ENCODE data around the gene MRPS34. TPM values are rescaled to one million over a fixed set of nuclear protein-coding genes. Genes with fewer than 3 reads are reported as not detected.
A peak's percentile ranks its signal among the peaks of the same experiment; 100 is the strongest.

The MRPS34 gene
- total and polyA plus RNA-seq, 8 donors = 21.1 to 204 (median 103) TPM

DNA sequence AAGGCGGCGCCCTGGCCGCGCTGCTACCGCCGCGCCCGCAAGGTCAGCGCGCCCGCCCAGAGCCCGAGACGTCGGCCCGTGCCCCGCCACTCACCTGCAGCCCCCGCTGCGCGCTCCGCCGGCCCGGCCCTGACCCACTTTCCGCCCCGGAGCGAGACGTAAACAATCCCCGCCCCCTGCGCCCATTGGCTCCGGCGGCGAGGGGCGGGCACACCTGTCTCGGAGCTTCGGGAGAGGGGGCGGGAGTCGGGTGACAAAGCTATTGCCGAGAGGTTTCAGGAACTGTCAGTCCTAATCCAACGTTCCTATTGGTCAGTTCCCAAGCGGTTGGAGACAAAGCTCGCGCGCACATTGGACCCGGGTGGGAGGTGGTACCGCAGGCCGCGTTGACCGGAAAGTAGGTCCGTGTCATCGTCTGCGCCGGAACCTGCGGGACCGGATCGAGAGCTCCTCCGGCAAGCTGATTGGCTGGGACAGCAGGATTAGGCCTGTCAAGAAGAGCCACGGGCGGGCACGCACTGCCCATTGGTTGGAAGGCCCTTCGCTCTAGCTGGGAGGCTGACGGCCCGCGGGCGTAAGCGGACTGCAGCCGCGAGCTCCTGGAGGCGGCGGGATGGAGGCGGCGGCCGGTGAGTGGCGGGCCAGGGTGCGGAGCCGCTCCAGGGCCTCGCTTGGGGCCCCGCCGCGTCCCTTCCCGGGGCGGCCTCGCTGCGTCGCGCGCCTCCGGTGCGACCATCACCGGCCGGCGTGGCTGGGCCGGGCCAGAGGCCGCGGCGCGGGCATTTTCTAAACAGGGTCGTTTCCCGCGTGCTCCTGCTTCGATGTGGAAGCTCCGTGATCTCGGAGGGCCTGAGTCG, 9.7 kb upstream of the MRPS34 start, which contains the start of the genes NUBP2 and SPSB3:
NUBP2 (plus strand) TSS at position 553 of the 857 bp plus-strand sequence; CDS start at position 614, 61 bp downstream.
SPSB3 (minus strand) TSS at position 164 of the 857 bp plus-strand sequence. CDS start 1,088 bp downstream, outside the sequence.
- Histone ChIP-seq H3K4me1 (peaks cover 40 to 76% (median 67%) of the 10 kb centered on the region in 4 donors), H3K36me3 (peaks cover 18 to 62% (median 61%) of the 10 kb centered on the region in 4 donors), H3K9me3 (no peaks in the 10 kb centered on the region), H3K27ac (peak within 1 kb of the TSS; percentile 81 to 92 (median 86)), H3K27me3 (no peaks in the 10 kb centered on the region), H3K4me3 (peak within 1 kb of the TSS; percentile 90 to 98 (median 94))
- 0% methylated on average over 19 to 102 of the region's 102 CpGs for WGBS, 5 donors
- intact Hi-C loops (cut with DNase I; ENCODE audit: low total_unique reads) = no loop called here
- TF ChIP-seq POLR2AphosphoS5 (IDR thresholded peaks at IDR 0.05) (peak; percentile 70 to 87 (median 83)), POLR2A (IDR thresholded peaks at IDR 0.05) (no peak), EP300 (IDR thresholded peaks at IDR 0.05) (no peak)
- TF ChIP-seq, protein P1, sequence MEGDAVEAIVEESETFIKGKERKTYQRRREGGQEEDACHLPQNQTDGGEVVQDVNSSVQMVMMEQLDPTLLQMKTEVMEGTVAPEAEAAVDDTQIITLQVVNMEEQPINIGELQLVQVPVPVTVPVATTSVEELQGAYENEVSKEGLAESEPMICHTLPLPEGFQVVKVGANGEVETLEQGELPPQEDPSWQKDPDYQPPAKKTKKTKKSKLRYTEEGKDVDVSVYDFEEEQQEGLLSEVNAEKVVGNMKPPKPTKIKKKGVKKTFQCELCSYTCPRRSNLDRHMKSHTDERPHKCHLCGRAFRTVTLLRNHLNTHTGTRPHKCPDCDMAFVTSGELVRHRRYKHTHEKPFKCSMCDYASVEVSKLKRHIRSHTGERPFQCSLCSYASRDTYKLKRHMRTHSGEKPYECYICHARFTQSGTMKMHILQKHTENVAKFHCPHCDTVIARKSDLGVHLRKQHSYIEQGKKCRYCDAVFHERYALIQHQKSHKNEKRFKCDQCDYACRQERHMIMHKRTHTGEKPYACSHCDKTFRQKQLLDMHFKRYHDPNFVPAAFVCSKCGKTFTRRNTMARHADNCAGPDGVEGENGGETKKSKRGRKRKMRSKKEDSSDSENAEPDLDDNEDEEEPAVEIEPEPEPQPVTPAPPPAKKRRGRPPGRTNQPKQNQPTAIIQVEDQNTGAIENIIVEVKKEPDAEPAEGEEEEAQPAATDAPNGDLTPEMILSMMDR (IDR thresholded peaks at IDR 0.05) = no peak
- DNase-seq = peak; percentile 100

DNA sequence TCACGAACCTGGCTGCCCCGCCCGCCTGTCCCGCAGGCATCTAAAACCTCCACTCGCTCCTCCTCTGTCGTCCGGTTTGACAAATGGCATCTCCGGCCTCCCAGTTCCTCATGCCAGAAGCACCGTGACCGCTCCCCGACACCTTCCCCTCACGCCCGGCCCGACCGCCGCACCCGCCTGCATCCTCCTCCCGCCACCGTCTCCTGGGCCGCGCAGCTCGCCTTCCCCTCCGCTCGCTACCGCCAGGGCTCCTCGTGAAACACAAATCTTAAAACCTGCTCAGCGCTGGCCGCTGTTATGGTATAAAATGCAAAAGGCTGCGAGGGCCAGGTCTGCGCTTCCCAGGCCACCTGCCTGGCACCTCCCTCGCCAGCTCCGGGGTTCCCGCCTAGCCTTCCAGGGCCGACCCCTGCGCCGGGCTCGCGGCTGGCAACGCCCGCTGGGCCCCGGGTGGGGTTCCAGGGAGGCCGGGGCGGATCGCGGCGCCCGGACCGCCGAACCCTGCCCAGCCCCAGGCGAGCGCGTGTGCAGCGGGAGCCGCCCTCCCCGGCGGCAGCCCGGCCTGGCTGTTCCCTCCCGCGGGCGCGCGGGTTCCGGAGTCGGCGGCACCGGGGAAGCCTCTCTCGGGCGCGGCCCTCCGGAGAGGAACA, 8.9 kb upstream of the MRPS34 start:
- H3K4me3 ChIP-seq = peak overlapping the region; percentile 90 to 98 (median 94)
- peaks cover 24 to 62% (median 61%) of the 10 kb centered on the region in 4 donors for H3K36me3 ChIP-seq
- peak overlapping the region; percentile 81 to 92 (median 86) for H3K27ac ChIP-seq
- 1% methylated on average over 33 to 70 of the region's 70 CpGs for WGBS, 5 donors
- H3K4me1 ChIP-seq = peaks cover 40 to 77% (median 67%) of the 10 kb centered on the region in 4 donors
- intact Hi-C loops (cut with DNase I; ENCODE audit: low total_unique reads) = no loop called here
- TF ChIP-seq, protein P1 (IDR thresholded peaks at IDR 0.05) = peak in 1 of 7 experiments; percentile 6
- TF ChIP-seq EP300 (IDR thresholded peaks at IDR 0.05) = no peak
- peak in 1 of 2 donors; percentile 63 for DNase-seq
- H3K27me3 ChIP-seq = no peaks in the 10 kb centered on the region
- no peaks in the 10 kb centered on the region for H3K9me3 ChIP-seq

DNA sequence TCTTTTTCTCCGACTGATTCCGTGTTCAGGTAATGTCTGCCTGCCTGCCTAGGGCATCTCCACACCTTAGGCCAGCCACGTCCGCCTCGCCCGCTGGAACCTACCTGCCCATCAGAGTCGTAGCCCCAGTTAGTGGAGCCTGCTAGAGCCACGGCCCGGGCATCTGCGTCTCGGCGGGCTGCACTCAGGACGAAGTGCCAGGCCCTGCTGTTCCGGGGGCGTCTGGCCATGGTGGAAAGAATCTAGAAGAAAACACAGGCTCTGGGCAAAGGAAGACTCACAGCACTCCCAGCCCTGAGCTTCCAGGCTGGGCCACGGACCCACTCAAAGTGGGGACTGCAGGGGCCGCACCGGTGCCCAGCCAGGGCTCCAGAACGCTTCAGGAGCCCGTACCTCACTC, 8.3 kb upstream of the MRPS34 start:
- intact Hi-C loops (cut with DNase I; ENCODE audit: low total_unique reads) = no loop called here
- Histone ChIP-seq H3K4me3 (peak overlapping the region; percentile 90 to 98 (median 94)), H3K4me1 (peaks cover 40 to 71% (median 62%) of the 10 kb centered on the region in 4 donors), H3K27ac (peak overlapping the region in 4 of 5 donors; percentile 81 to 92 (median 88)), H3K9me3 (no peaks in the 10 kb centered on the region), H3K27me3 (no peaks in the 10 kb centered on the region), H3K36me3 (peaks cover 28 to 62% (median 61%) of the 10 kb centered on the region in 4 donors)
- 41 to 68% (median 58%) methylated on average over 10 to 20 of the region's 20 CpGs for WGBS, 5 donors
- TF ChIP-seq, protein P1 (IDR thresholded peaks at IDR 0.05) = no peak
- no peak for TF ChIP-seq POLR2A (IDR thresholded peaks at IDR 0.05)
- TF ChIP-seq EP300 (IDR thresholded peaks at IDR 0.05) = no peak
- TF ChIP-seq POLR2AphosphoS5 (IDR thresholded peaks at IDR 0.05) = no peak
- DNase-seq = no peak

DNA sequence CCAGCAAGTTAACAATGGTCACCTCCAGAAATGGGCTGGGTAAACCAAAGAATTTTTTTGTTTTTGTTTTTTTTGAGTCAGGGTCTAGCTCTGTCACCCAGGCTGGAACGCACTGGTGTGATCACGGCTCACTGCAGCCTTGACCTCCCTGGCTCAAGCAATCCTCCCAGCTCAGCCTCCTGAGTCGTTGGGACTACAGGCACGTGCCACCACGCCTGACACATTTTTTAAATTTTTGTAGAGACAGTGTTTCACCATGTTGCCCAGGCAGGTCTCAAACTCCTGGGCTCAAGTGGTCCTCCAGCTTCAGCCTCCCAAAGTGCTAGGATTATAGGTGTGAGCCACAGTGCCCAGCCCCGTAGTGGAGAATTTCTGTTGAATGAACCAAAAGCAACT, 7.7 kb upstream of the MRPS34 start:
- Histone ChIP-seq H3K27me3 (no peaks in the 10 kb centered on the region), H3K27ac (no peak overlapping the region), H3K4me3 (peak overlapping the region in 2 of 4 donors; percentile 90 to 93), H3K9me3 (no peaks in the 10 kb centered on the region), H3K36me3 (peaks cover 32 to 62% (median 61%) of the 10 kb centered on the region in 4 donors), H3K4me1 (peaks cover 36 to 71% (median 59%) of the 10 kb centered on the region in 4 donors)
- intact Hi-C loops (cut with DNase I; ENCODE audit: low total_unique reads) = no loop called here
- TF ChIP-seq POLR2A (IDR thresholded peaks at IDR 0.05) = no peak
- no peak for TF ChIP-seq EP300 (IDR thresholded peaks at IDR 0.05)
- no peak for TF ChIP-seq POLR2AphosphoS5 (IDR thresholded peaks at IDR 0.05)
- TF ChIP-seq, protein P1 (IDR thresholded peaks at IDR 0.05) = no peak
- WGBS, 5 donors = 70 to 87% (median 73%) methylated on average over 6 of the region's 6 CpGs
- DNase-seq = no peak

All from stomach (tissue), 9 donors.